GM06990 (cell line): ENCODE measurements around the gene RAB5B.
"Not testable (repeated sequence)": the region's sequence is repeated elsewhere in the genome, so short reads cannot be mapped to it uniquely, and the experiment has no call there.

Source experiments
- DNase-seq: peaks from one replicate; pipeline ENCODE4 v3.0.0-alpha.2; 2011; ENCODE audit not compliant: insufficient read length; ENCODE audit errors: extremely low read depth
- H3K27me3 ChIP-seq: replicated peaks from 2 replicates; pipeline ENCODE4 v1.6.0; 2011; ENCODE audit warnings: low read length; ENCODE audit not compliant: control insufficient read depth, insufficient read depth
- H3K36me3 ChIP-seq: 2 replicates; pipeline ENCODE4 v1.5.1; 2011; ENCODE audit warnings: low read length; ENCODE audit not compliant: control insufficient read depth, insufficient read depth
- H3K4me3 ChIP-seq: replicated peaks from 2 replicates; pipeline ENCODE4 v1.5.1; 2011; ENCODE audit warnings: low read depth, mild to moderate bottlenecking, control low read depth, low read length
- CTCF ChIP-seq: IDR thresholded peaks from 2 replicates; pipeline ENCODE4 v1.5.1; 2011; ENCODE audit warnings: low read length, control low read depth, mild to moderate bottlenecking, inconsistent platforms; ENCODE audit not compliant: insufficient read depth, poor library complexity, severe bottlenecking

RAB5B gene

GRCh38 chr12:55972456-55972855 lies 1.4 kb upstream of the RAB5B start:
- H3K27me3 ChIP-seq, result no peaks in the 10 kb centered on the region
- peak overlapping the region; percentile 77 for H3K4me3 ChIP-seq
- no peak for TF ChIP-seq CTCF
- DNase-seq, result no peak
- H3K36me3 ChIP-seq, result peaks cover 5% of the 10 kb centered on the region

GRCh38 chr12:55972911-55973598 lies 823 bp upstream of the RAB5B start:
- no peak for DNase-seq
- Histone ChIP-seq H3K36me3 (peaks cover 5% of the 10 kb centered on the region), H3K4me3 (peak overlapping the region; percentile 77), H3K27me3 (no peaks in the 10 kb centered on the region)
- no peak for TF ChIP-seq CTCF

GRCh38 chr12:55974308-55974730 lies 441 bp downstream of the RAB5B start:
- Histone ChIP-seq H3K27me3 (no peaks in the 10 kb centered on the region), H3K36me3 (peaks cover 6% of the 10 kb centered on the region), H3K4me3 (peak overlapping the region; percentile 92)
- DNase-seq, result no peak
- TF ChIP-seq CTCF, result no peak

GRCh38 chr12:55978393-55978792 lies 4.5 kb downstream of the RAB5B start:
- Histone ChIP-seq H3K36me3 (peaks cover 6% of the 10 kb centered on the region), H3K4me3 (no peak overlapping the region), H3K27me3 (no peaks in the 10 kb centered on the region)
- no peak for DNase-seq
- no peak for TF ChIP-seq CTCF

GRCh38 chr12:55979069-55979468 lies 5.2 kb downstream of the RAB5B start:
- peaks cover 6% of the 10 kb centered on the region for H3K36me3 ChIP-seq
- DNase-seq, result no peak
- TF ChIP-seq CTCF, result no peak
- H3K27me3 ChIP-seq, result no peaks in the 10 kb centered on the region
- no peak overlapping the region for H3K4me3 ChIP-seq

GRCh38 chr12:55981882-55982281 lies 8.0 kb downstream of the RAB5B start:
- not testable (repeated sequence) for DNase-seq, H3K4me3 ChIP-seq, H3K36me3 ChIP-seq, H3K27me3 ChIP-seq
